K562 (cell line): ENCODE data around the gene HAPLN2.

ENCODE experiments used
- CBX5 ChIP-seq: IDR thresholded peaks from 2 replicates; pipeline ENCODE4 v1.6.1; 2014; ENCODE audit warnings: low read depth, borderline replicate concordance
- EZH2 ChIP-seq: IDR thresholded peaks from 2 replicates; pipeline ENCODE4 v1.6.1; 2012; ENCODE audit warnings: low read depth, mild to moderate bottlenecking, inconsistent platforms, low read length, borderline replicate concordance
- KLF1 ChIP-seq: fragments of 450-650 bp; IDR thresholded peaks from 2 replicates; pipeline ENCODE4 v1.6.1; 2016; ENCODE audit warnings: missing genetic modification characterization, missing compliant biosample characterization
- NFYB ChIP-seq: IDR thresholded peaks from 2 replicates; pipeline ENCODE4 v1.6.1; 2011; ENCODE audit warnings: mild to moderate bottlenecking, moderate library complexity; ENCODE audit not compliant: insufficient read length; ENCODE audit errors: extremely low read depth
- SMAD3 ChIP-seq: fragments of 450-650 bp; formaldehyde crosslinking; conservative IDR thresholded peaks from 2 replicates; pipeline ENCODE4 v1.4.0; 2020; ENCODE audit warnings: mild to moderate bottlenecking
- ZNF830 ChIP-seq: fragments of 250-450 bp; sonication (Bioruptor Pico); IDR thresholded peaks from 2 replicates; pipeline ENCODE4 v1.5.0; 2021; ENCODE audit warnings: mild to moderate bottlenecking

DNA sequence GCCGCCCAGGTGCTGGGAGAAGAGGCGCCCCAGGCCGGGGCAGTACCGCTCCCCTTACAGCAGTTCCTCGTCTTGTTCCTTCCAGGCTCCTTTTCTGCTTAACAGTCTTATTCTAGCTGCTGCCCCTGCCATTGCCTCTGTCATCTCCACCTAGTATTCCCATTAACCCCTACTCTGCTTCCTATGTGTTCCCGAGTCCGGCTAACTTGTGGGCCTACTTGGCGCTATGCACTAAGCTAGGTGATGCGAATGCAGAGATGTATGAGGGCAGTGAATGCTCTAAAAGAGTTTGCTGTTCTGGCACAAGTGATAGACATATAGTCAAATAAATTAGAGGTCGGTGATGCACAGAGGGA lies 46.6 kb upstream of the HAPLN2 start:
- TF ChIP-seq SMAD3: no peak
- TF ChIP-seq ZNF830 (CRISPR knock-in tag): no peak
- no peak for TF ChIP-seq KLF1 (tag)
- TF ChIP-seq CBX5: no peak
- TF ChIP-seq NFYB: no peak
- TF ChIP-seq EZH2: no peak
